Thyroid gland (tissue), 4 donors: ENCODE measurements around the gene TRUB2.

Experiments used
- CTCF ChIP-seq, 6 experiments: fragments of 200-600 bp in 3 of 6; fragments of 450-650 bp in 3 of 6; sonication (generic) in 3 of 6; IDR thresholded peaks; one replicate each; pipeline ENCODE4 v1.5.1; 2016 to 2019; ENCODE audit warnings: antibody characterized with exemption in 6 of 6, mild to moderate bottlenecking in 2 of 6, inconsistent platforms in 1 of 6, moderate library complexity in 1 of 6
- POLR2A ChIP-seq, 2 donors: fragments of 450-650 bp; IDR thresholded peaks; one replicate each; pipeline ENCODE4 v1.6.1; 2017; ENCODE audit warnings: antibody characterized with exemption in 2 of 2, mild to moderate bottlenecking in 2 of 2, moderate library complexity in 1 of 2

DNA sequence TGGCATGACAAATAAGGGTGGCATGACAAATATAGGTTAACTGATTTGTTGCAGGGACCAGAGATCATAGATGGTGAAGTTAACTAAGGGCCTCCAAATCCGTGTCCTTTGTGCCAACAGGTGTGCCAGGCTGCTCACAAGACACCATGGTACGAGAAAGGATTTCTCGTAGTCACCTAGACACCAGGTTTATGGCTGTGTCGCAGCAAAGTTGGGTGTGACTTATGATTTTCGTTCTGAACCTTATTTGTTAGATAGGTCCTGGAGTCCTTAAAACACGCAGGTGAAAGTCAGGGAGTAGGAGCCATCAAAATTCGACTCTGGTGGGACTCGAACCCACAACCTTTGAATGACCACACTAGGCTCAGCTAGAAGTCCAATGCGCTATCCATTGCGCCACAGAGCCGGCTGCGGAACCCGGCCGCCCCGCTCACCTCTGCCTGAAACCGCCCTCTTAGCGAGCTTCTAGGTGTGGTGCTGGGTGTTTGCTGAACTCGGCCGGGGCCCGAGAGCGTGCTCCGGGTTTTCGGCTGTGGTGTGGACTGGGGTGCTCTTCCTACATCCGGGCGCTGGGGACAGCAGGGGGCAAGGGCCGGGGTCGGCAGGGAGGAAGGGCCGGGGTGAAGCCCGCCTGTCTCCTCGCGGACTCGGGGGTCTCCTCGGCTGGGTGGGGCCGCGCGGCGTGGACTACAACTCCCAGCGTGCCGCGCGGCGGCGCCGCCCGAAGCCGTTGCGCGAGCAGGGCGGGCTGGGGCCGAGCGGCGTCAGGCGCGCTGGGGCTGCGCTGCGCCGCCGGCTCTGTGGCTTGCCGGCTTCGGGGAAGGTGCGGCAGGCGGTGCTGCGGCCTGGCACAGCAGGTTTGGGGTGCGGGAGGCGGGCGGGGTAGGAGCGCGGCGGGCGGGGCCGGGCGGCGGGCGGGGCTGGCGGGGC lies 17.8 kb upstream of the TRUB2 start, which contains the start of gene SLC27A4:
- TF ChIP-seq CTCF (IDR thresholded peaks at IDR 0.05) (peak in 1 of 6 experiments; percentile 2), POLR2A (IDR thresholded peaks at IDR 0.05) (peak in 1 of 2 donors; percentile 62)
